NOMO-1 treated with dmso at 0.1 percent for 144 hours (cell line): ENCODE results near the gene ZP1.

ENCODE experiments used
- DNase-seq: peaks from one replicate; lab custom pipeline; 2025; ENCODE audit not compliant: unreplicated experiment; lab: John Stamatoyannopoulos, UW

Gene ZP1

DNA sequence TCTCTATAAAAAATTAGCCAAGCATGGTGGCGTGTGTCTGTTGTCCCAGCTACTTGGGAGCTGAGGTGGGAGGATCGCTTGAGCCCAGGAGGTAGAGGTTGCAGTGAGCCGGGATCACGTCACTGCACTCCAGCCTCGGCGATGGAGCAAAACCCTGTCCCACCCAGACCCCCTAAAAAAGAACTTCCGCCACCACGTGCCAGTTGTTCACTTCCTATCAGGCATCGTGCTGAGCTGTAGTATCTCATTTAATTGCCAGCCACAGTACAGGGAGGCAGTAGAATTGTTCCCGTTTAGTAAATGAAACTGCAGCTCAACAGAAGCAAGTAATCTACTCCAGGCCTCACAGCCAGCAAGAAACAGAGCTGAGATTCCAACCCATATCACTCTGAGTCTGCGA is 53.9 kb downstream of the ZP1 start:
- no peak for DNase-seq

- no peak for DNase-seq
Observed at GRCh38 chr11:60921777-60922335, 54.5 kb downstream of the ZP1 start.

DNA sequence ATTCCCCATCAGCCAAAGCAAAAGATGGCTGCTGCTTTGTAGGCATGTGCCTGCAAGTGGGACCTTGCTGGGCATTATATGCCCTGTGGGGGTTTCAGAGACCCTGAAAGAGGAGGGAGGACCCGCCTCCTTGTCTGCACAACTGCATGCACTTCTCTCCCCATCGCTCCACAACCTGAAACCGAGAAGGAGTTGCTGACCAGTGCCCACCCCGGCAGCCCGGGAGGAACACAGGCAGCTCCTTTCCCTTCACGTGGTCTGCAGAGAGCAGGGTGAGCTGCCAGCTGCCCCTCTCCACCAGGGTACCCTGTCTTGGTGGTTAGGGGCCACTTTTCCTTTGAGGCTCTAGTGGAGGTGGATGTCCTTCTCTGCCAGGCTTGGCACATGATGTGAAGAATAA is 55.6 kb downstream of the ZP1 start:
- no peak for DNase-seq

DNA sequence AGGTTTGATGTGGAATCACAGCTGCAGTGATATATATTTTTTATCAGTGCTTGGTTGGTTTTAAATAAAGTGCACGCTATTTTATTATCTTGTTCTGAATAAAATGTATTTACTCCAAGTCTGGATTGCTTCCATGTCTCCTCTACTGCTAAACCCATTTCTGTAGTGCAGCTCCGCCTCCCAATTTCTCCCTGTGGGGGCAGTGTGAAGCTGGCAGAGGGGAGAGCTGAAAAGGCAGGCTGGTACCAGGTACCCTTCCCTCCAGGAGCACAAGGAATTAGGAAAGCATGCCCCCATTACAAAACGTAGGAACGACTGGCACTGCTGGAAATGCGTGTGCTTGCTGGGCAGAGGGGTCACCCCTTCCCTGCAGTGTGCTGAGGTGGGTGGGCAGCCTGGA is 56.0 kb downstream of the ZP1 start:
- DNase-seq, result no peak

GRCh38 chr11:60923800-60924109 is 56.4 kb downstream of the ZP1 start:
- no peak for DNase-seq

DNA sequence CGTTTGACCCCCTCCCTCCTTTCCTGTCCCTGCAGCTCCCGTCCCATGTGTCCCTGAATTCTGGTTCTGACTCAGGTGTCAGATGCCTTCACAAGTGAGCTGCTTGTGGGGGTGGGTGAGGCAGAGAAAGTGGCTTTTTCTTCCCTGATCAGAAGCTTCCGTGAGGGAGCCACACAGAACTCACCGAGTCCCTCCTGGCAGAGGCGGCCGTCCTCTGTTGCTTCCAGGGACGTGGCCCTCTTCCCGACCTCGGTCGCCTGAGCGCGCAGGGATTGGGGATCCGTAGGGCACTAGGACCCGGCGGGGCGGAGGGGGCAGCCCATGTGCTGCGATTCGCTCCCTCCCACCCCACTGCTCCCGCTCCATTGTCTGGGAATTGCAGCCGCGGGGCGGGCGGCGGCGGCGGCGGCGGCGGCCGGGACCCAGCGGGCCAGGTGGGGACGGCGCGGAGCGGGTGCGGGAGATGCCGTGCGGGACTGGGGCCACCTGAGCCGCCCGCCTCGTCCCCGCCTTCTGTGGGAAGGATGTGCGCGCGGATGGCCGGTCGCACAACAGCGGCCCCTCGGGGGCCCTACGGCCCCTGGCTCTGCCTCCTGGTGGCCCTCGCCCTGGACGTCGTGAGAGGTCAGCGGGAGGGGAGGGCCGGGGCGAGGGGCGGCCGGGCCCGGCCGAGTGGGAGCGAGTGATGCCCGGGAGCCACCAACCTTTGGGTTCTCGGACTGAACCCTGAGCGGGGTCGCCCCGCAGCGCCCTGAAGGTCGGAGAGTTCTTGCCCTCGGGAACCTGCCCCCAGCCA is 57.0 kb downstream of the ZP1 start, which contains the start of gene TMEM132A:
TSS of gene TMEM132A (plus strand) at position 351 of the 796 bp plus-strand sequence. CDS start at position 525, 174 bp downstream.
- DNase-seq, result no peak
